AG10803 (cell line): ENCODE results near the gene ZNF83.
"Not testable (repeated sequence)": the region's sequence is repeated elsewhere in the genome, so short reads cannot be mapped to it uniquely, and the experiment has no call there.

Experiments
- DNase-seq: peaks from one replicate; pipeline ENCODE4 v3.0.0; 2010; ENCODE audit warnings: low read depth
- H3K4me3 ChIP-seq: 2 replicates; pipeline ENCODE4 v1.5.1; 2011; ENCODE audit warnings: mild to moderate bottlenecking, low read length, control low read depth
- CTCF ChIP-seq: conservative IDR thresholded peaks from 2 replicates; pipeline ENCODE4 v1.5.1; 2011; ENCODE audit warnings: mild to moderate bottlenecking, low read length, control low read depth, inconsistent platforms

The ZNF83 gene

GRCh38 chr19:52600639-52601024 lies 37.5 kb downstream of the ZNF83 start:
- no peak for DNase-seq
- peak overlapping the region; percentile 73 for H3K4me3 ChIP-seq
- TF ChIP-seq CTCF, result no peak

- TF ChIP-seq CTCF, result no peak
- H3K4me3 ChIP-seq, result no peak overlapping the region
- DNase-seq, result no peak
Measured at GRCh38 chr19:52599241-52599640, 38.9 kb downstream of the ZNF83 start.

- DNase-seq, H3K4me3 ChIP-seq: not testable (repeated sequence)
Measured at GRCh38 chr19:52593441-52593840, 44.7 kb downstream of the ZNF83 start.

GRCh38 chr19:52592301-52592700 lies 45.9 kb downstream of the ZNF83 start:
- TF ChIP-seq CTCF, result no peak
- H3K4me3 ChIP-seq, result no peak overlapping the region
- DNase-seq, result no peak

GRCh38 chr19:52590728-52591127 lies 47.4 kb downstream of the ZNF83 start:
- H3K4me3 ChIP-seq, result no peak overlapping the region
- no peak for TF ChIP-seq CTCF
- no peak for DNase-seq

GRCh38 chr19:52585604-52586003 lies 52.6 kb downstream of the ZNF83 start:
- no peak for TF ChIP-seq CTCF
- no peak for DNase-seq
- H3K4me3 ChIP-seq, result no peak overlapping the region

- DNase-seq, result no peak
- no peak for TF ChIP-seq CTCF
- no peak overlapping the region for H3K4me3 ChIP-seq
Measured at GRCh38 chr19:52584736-52585440, 53.3 kb downstream of the ZNF83 start.
